IPS-18c (cell line): Measurements from ENCODE around the gene DUSP22.
"Not testable (repeated sequence)": the region's sequence is repeated elsewhere in the genome, so short reads cannot be mapped to it uniquely, and the experiment has no call there.

Experiments used
- H3K4me3 ChIP-seq: 2 replicates; pipeline ENCODE4 v1.7.0; 2013; ENCODE audit warnings: low read depth, mild to moderate bottlenecking, low read length, moderate library complexity; ENCODE audit not compliant: insufficient read depth
- H3K9me3 ChIP-seq: one replicate; pipeline ENCODE4 v1.6.1; 2013; ENCODE audit warnings: mild to moderate bottlenecking, low read length, moderate library complexity; ENCODE audit not compliant: control insufficient read depth, insufficient read depth

Gene DUSP22

GRCh38 chr6:268394-268935 lies 23.8 kb upstream of the DUSP22 start:
- no peaks in the 10 kb centered on the region for H3K9me3 ChIP-seq
- H3K4me3 ChIP-seq = no peak overlapping the region

DNA sequence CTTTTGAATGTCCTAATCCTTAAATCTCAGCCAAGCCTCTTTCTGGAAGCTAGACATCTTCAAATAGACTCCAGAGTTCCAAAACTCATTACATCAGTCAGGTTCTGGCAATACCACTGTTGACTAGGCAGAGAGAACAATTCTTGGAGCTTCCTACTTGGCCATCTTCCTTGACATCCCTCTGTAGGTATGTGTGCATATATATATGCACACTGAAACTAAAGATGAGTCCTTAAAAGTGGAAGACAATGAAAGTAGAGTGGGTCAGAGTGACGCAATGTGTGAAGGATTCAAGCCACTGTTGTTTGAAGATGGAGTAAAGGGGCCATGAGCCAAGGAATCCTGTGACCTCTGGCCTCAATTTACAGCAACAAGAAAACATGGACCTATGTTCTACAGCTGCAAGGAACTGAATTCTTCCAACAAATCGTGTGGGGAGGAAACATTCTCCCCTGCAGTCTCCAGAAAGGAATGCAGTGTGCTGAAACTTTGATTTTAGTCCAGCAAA lies 18.7 kb upstream of the DUSP22 start:
- H3K9me3 ChIP-seq = no peaks in the 10 kb centered on the region
- no peak overlapping the region for H3K4me3 ChIP-seq

DNA sequence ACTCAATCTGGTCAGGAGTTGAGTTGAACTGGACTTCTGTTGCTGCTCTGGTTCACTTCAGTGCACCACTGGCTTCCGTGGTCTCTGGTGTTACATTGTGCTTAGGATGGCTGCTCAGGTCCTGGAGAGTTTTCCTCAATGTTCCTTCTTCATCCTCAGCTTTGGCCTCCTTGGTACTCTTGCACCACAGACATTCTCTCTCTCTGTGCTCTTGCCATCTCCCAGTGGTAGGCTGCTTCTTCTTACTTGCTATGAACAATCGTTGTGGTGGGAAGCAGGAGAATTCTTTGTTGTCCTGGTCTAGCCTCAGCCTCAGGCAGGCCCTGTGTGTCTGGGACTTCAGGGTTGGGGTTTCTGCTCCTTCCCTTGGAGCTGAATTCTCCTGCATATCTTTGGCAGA lies 14.5 kb upstream of the DUSP22 start:
- no peak overlapping the region for H3K4me3 ChIP-seq
- H3K9me3 ChIP-seq = no peaks in the 10 kb centered on the region

- Histone ChIP-seq H3K9me3 (no peaks in the 10 kb centered on the region), H3K4me3 (no peak overlapping the region)
These were observed 13.8 kb upstream of the DUSP22 start for GRCh38 chr6:278494-278893.

GRCh38 chr6:279341-280029 lies 12.8 kb upstream of the DUSP22 start:
- Histone ChIP-seq H3K4me3 (no peak overlapping the region), H3K9me3 (no peaks in the 10 kb centered on the region)

DNA sequence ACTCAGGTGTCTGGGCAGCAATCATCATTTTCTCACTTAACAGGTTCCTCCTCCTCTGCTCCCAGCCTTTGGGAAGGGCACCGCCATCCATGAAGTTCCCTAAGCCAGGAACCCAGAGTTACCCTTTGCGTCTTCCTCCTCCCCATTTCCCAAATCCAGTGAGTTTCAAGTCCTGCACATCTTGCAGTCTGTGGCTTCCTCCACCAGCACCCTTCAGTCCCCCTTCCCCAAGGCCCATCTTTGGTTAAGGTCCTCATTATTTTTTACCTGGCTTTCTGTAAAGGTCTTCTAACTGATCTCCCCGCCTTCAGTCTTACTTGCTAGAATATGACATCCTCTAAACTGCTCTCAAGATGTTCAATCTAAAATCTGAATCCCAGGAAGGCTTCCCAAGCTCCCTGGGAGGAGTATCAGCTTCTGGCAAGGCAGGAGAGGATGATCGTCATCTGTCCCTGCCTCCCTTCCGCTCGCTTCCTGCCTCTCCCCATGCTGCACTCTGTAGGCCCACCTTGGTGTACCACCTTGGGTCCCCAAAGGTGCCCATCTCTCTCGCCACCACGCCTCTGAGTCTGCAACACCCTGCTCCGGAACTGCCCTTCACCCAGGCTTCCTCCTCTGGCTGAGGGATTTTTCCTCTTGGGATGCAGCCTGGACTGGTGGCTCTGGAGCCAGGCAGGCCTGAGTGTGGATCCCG lies 11.4 kb upstream of the DUSP22 start:
- no peak overlapping the region for H3K4me3 ChIP-seq
- H3K9me3 ChIP-seq = no peaks in the 10 kb centered on the region

- no peak overlapping the region for H3K4me3 ChIP-seq
- no peaks in the 10 kb centered on the region for H3K9me3 ChIP-seq
These were observed 10.7 kb upstream of the DUSP22 start for GRCh38 chr6:281469-282103.

DNA sequence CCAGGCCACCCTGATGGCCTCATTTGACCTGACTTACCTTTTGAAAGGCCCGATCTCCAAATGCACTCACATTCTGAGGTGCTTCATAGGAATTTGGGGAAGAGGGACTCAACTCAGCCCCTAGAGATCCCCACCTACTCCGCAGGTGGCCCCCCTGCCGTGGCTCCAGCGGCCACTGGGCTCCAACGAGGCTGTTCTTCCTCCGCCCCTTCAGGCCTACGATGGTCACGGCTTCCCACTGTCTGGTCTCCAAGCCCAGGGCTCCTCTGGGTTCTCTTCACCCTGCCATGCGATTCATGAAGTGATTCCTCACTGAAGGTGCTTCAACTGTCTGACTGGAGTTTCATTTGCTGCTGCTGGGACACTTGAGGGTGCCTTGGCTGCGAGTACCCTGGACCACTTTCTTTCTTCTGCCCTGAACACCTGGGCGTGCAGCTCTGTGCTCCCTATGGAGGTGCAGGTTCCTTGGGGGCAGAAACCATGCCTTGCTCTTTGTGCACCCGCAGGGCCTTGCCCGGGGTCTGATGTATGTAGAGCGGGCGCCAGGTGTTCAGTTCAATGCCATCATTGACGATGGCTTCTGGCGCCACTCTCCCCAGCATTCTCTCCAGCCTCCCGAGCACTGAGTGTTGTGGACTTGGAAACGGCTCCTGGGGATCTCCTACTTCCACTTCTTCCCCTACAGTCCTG lies 10.0 kb upstream of the DUSP22 start:
- H3K9me3 ChIP-seq = no peaks in the 10 kb centered on the region

DNA sequence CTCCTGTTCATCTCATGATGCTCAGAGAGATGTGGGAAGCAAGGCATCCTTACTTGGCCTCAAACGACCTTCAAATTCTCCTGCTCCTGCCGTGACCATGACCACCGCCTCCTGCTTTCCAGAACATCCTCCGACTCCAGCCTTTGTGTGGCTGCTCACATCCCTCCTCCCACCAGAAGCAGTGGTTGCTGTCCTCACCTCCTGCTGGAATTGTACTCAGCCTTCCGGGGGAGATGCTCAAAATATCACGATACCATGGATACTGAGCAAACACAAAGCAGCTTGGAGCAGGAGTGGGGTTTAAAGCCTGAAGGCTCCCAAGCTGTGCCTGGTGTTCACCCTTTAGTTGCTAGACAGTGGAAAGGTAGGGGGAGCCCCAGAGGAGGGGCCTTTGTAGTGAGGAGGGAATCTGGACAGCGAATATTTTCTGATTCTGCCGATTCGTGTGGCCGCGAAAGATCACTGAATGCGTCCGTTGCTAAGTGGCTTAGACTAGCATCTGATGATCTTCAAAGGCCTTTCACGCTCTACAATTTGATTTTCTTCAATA lies 9.3 kb upstream of the DUSP22 start:
- Histone ChIP-seq H3K9me3 (no peaks in the 10 kb centered on the region), H3K4me3 (no peak overlapping the region)

More for the DNA sequence above, 10.0 kb upstream of the DUSP22 start:
- H3K4me3 ChIP-seq = no peak overlapping the region

- Histone ChIP-seq H3K9me3 (no peaks in the 10 kb centered on the region), H3K4me3 (no peak overlapping the region)
These were observed 7.8 kb upstream of the DUSP22 start for GRCh38 chr6:284486-284885.

- no peaks in the 10 kb centered on the region for H3K9me3 ChIP-seq
- no peak overlapping the region for H3K4me3 ChIP-seq
These were observed 7.1 kb upstream of the DUSP22 start for GRCh38 chr6:285030-285771.

- not testable (repeated sequence) for H3K9me3 ChIP-seq
These were observed 6.4 kb upstream of the DUSP22 start for GRCh38 chr6:285902-286301.

GRCh38 chr6:286681-287488 lies 5.4 kb upstream of the DUSP22 start:
- no peaks in the 10 kb centered on the region for H3K9me3 ChIP-seq

More at GRCh38 chr6:285902-286301, 6.4 kb upstream of the DUSP22 start:
- not testable (repeated sequence) for H3K4me3 ChIP-seq

GRCh38 chr6:287489-287860 lies 4.8 kb upstream of the DUSP22 start:
- Histone ChIP-seq H3K9me3 (no peaks in the 10 kb centered on the region), H3K4me3 (no peak overlapping the region)

More at GRCh38 chr6:286681-287488, 5.4 kb upstream of the DUSP22 start:
- H3K4me3 ChIP-seq = no peak overlapping the region

- no peak overlapping the region for H3K4me3 ChIP-seq
- H3K9me3 ChIP-seq = no peaks in the 10 kb centered on the region
These were observed 3.4 kb upstream of the DUSP22 start for GRCh38 chr6:288866-289265.
